ENCODE results near the gene ABR. TPM values are rescaled to one million over a fixed set of nuclear protein-coding genes. Genes with fewer than 3 reads are reported as not detected.

Gene ABR
- total and polyA plus RNA-seq, 2 of the 13 experiments (the other 11 are each of a cell fraction or from before 2014, with no cell fraction given) = 12.4 to 40.4 TPM

DNA sequence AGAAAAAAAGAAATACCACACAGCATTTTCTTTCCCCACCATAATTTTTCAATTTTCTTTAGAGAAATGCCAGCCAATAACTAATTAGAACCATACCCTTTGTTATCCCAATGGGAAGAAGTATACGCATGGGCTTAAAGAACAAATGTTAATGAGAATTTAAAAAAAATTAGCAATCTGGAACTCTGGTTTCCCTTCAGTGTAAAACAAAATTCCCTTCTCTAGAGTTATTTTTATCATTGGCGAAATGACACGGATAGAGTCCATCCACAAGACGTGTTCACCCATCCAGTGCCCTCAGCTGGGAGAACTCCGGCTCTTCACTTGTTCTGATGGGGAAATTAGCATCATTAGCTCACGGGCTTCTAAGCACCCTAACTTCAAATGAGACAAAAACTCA, 203.5 kb downstream of the ABR start:
- no peak overlapping the region for H3K4me3 ChIP-seq (replicated peaks in 1 of 3; ENCODE audit: insufficient read depth in 1 of 3, low read depth in 2 of 3, low read length in 3 of 3)
- POLR2A ChIA-PET = interaction anchor here (0.9 to 1.2 kb wide), 2 partner anchors 10 to 41 kb away, joined by 3 read pairs; no protein-coding TSS in a partner anchor
- H3K27ac ChIP-seq (ENCODE audit: extremely low read length, insufficient read depth, low read length) = no peak overlapping the region
- BruUV-seq (replicated peaks) = no TSS peak
- intact Hi-C loops (cut with micrococcal nuclease; ENCODE audit: unreplicated experiment) = loop anchor here (5.0 kb wide), 1 partner anchor 39 kb away; no protein-coding TSS in a partner anchor
- H3K9me3 ChIP-seq (ENCODE audit: low read length) = no peaks in the 10 kb centered on the region
- H3K79me2 ChIP-seq (ENCODE audit: insufficient read depth, low read length) = peaks cover 52% of the 10 kb centered on the region
- H4K20me1 ChIP-seq (ENCODE audit: insufficient read depth, low read length) = no peaks in the 10 kb centered on the region
- TF ChIP-seq, protein P1, sequence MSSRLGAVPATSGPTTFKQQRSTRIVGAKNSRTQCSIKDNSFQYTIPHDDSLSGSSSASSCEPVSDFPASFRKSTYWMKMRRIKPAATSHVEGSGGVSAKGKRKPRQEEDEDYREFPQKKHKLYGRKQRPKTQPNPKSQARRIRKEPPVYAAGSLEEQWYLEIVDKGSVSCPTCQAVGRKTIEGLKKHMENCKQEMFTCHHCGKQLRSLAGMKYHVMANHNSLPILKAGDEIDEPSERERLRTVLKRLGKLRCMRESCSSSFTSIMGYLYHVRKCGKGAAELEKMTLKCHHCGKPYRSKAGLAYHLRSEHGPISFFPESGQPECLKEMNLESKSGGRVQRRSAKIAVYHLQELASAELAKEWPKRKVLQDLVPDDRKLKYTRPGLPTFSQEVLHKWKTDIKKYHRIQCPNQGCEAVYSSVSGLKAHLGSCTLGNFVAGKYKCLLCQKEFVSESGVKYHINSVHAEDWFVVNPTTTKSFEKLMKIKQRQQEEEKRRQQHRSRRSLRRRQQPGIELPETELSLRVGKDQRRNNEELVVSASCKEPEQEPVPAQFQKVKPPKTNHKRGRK (CRISPR knock-in tag; IDR thresholded peaks at IDR 0.05) = no peak
- TF ChIP-seq ARHGAP35 (CRISPR knock-in tag; IDR thresholded peaks at IDR 0.05; ENCODE audit: borderline replicate concordance) (no peak), RXRB (CRISPR knock-in tag; IDR thresholded peaks at IDR 0.05; ENCODE audit: borderline replicate concordance) (no peak), HDAC1 (CRISPR knock-in tag; IDR thresholded peaks at IDR 0.05) (no peak), ZFAT (CRISPR knock-in tag; conservative IDR thresholded peaks at IDR 0.05) (no peak)
- TF ChIP-seq, protein P2, sequence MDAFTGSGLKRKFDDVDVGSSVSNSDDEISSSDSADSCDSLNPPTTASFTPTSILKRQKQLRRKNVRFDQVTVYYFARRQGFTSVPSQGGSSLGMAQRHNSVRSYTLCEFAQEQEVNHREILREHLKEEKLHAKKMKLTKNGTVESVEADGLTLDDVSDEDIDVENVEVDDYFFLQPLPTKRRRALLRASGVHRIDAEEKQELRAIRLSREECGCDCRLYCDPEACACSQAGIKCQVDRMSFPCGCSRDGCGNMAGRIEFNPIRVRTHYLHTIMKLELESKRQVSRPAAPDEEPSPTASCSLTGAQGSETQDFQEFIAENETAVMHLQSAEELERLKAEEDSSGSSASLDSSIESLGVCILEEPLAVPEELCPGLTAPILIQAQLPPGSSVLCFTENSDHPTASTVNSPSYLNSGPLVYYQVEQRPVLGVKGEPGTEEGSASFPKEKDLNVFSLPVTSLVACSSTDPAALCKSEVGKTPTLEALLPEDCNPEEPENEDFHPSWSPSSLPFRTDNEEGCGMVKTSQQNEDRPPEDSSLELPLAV (CRISPR knock-in tag; conservative IDR thresholded peaks at IDR 0.05; ENCODE audit: low read depth) = no peak
- TF ChIP-seq, protein P3, sequence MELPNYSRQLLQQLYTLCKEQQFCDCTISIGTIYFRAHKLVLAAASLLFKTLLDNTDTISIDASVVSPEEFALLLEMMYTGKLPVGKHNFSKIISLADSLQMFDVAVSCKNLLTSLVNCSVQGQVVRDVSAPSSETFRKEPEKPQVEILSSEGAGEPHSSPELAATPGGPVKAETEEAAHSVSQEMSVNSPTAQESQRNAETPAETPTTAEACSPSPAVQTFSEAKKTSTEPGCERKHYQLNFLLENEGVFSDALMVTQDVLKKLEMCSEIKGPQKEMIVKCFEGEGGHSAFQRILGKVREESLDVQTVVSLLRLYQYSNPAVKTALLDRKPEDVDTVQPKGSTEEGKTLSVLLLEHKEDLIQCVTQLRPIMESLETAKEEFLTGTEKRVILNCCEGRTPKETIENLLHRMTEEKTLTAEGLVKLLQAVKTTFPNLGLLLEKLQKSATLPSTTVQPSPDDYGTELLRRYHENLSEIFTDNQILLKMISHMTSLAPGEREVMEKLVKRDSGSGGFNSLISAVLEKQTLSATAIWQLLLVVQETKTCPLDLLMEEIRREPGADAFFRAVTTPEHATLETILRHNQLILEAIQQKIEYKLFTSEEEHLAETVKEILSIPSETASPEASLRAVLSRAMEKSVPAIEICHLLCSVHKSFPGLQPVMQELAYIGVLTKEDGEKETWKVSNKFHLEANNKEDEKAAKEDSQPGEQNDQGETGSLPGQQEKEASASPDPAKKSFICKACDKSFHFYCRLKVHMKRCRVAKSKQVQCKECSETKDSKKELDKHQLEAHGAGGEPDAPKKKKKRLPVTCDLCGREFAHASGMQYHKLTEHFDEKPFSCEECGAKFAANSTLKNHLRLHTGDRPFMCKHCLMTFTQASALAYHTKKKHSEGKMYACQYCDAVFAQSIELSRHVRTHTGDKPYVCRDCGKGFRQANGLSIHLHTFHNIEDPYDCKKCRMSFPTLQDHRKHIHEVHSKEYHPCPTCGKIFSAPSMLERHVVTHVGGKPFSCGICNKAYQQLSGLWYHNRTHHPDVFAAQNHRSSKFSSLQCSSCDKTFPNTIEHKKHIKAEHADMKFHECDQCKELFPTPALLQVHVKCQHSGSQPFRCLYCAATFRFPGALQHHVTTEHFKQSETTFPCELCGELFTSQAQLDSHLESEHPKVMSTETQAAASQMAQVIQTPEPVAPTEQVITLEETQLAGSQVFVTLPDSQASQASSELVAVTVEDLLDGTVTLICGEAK (IDR thresholded peaks at IDR 0.05) = no peak
- TF ChIP-seq, protein P3 (CRISPR knock-in tag; IDR thresholded peaks at IDR 0.05) = no peak
- no peak for FAIRE-seq
- in situ Hi-C loops (cut with HindIII; ENCODE audit: extremely low pct_ligation_motif_present, low pct_unique_long_range_greater_than_20kb) = no loop called here
- no peak for ATAC-seq
- no peaks in the 10 kb centered on the region for H3K27me3 ChIP-seq (ENCODE audit: control insufficient read depth in 1 of 2, insufficient read depth in 2 of 2, low read length in 2 of 2)
- no peak overlapping the region for H2AFZ ChIP-seq (ENCODE audit: low read length)
- CTCF ChIA-PET (ENCODE audit: low intra/inter-chr PET ratio, low total read pairs) = no interaction called here
- H3K4me2 ChIP-seq (ENCODE audit: low read depth, low read length) = no peak overlapping the region; the same call in 1 of the 2 replicates
- DNase-seq (ENCODE audit: low spot score) = no peak
- H3K4me1 ChIP-seq (ENCODE audit: insufficient read depth, low read length) = peaks cover 43% of the 10 kb centered on the region
- no peaks in the 10 kb centered on the region for H3K36me3 ChIP-seq (replicated peaks in 1 of 2; ENCODE audit: control insufficient read depth in 1 of 2, insufficient read depth in 2 of 2, low read length in 2 of 2)
- WGBS (ENCODE audit: low lambda C conversion rate) = 95% methylated on average over 6 of the region's 6 CpGs
- H3K9ac ChIP-seq (ENCODE audit: insufficient read depth, low read depth, low read length) = no peak overlapping the region
